HFF-Myc (cell line): Measurements from ENCODE around the gene KIAA1671.

ENCODE experiments used
- DNase-seq: peaks from one replicate; pipeline ENCODE4 v3.0.0-alpha.2; 2011; ENCODE audit warnings: low read depth; ENCODE audit errors: extremely low read depth
- H3K4me3 ChIP-seq: replicated peaks from 2 replicates; pipeline ENCODE4 v1.5.1; 2011; ENCODE audit warnings: low read depth, mild to moderate bottlenecking, control low read depth, low read length
- TF ChIP-seq, protein P1 (sequence below): IDR thresholded peaks from 2 replicates; pipeline ENCODE4 v1.5.1; 2012; ENCODE audit warnings: mild to moderate bottlenecking, low read depth, low read length, control low read depth; ENCODE audit errors: missing control alignments

Gene KIAA1671

GRCh38 chr22:25169278-25170031 is 216.9 kb downstream of the KIAA1671 start:
- TF ChIP-seq, protein P1, sequence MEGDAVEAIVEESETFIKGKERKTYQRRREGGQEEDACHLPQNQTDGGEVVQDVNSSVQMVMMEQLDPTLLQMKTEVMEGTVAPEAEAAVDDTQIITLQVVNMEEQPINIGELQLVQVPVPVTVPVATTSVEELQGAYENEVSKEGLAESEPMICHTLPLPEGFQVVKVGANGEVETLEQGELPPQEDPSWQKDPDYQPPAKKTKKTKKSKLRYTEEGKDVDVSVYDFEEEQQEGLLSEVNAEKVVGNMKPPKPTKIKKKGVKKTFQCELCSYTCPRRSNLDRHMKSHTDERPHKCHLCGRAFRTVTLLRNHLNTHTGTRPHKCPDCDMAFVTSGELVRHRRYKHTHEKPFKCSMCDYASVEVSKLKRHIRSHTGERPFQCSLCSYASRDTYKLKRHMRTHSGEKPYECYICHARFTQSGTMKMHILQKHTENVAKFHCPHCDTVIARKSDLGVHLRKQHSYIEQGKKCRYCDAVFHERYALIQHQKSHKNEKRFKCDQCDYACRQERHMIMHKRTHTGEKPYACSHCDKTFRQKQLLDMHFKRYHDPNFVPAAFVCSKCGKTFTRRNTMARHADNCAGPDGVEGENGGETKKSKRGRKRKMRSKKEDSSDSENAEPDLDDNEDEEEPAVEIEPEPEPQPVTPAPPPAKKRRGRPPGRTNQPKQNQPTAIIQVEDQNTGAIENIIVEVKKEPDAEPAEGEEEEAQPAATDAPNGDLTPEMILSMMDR = no peak
- DNase-seq = no peak
- no peak overlapping the region for H3K4me3 ChIP-seq

GRCh38 chr22:25170426-25170980 is 218.0 kb downstream of the KIAA1671 start:
- no peak overlapping the region for H3K4me3 ChIP-seq
- TF ChIP-seq, protein P1 = no peak
- DNase-seq = no peak

- no peak overlapping the region for H3K4me3 ChIP-seq
- TF ChIP-seq, protein P1 = no peak
- DNase-seq = no peak
These were observed 219.6 kb downstream of the KIAA1671 start for GRCh38 chr22:25172153-25172552.

DNA sequence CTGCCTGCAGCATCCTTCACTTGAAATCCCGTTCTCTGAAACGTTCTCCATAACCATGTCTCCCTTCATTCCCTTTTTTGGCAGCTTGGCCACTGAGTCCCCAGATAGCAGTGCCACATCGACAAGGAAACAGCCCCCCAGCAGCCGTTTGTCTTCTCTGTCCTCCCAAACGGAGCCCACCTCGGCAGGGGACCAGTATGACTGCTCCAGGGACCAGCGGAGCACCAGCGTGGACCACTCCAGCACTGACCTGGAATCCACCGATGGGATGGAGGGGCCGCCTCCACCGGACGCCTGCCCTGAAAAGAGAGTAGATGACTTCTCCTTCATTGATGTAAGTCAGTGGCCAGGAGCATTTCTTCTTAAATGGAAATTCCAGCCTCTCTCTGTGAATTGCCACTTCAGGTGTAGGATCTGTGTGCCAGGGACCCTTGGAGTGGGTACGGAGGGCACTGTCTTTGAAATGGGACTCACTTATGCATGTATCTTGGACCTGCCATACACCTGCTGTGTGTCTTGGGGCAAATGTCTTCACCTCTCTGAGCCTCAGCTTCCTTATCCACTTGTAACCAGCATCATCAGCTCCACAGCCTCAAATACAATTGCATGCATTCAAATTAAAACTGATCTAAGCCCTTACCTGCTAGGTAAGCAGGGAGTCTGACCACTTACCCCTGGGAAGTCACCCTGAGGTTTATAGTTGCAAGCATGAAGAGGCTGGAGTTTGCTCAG is 221.8 kb downstream of the KIAA1671 start:
- no peak for DNase-seq
- TF ChIP-seq, protein P1 = no peak
- H3K4me3 ChIP-seq = no peak overlapping the region

- H3K4me3 ChIP-seq = no peak overlapping the region
- TF ChIP-seq, protein P1 = no peak
- no peak for DNase-seq
These were observed 222.4 kb downstream of the KIAA1671 start for GRCh38 chr22:25174888-25175411.

- TF ChIP-seq, protein P1 = no peak
- no peak overlapping the region for H3K4me3 ChIP-seq
- no peak for DNase-seq
These were observed 223.7 kb downstream of the KIAA1671 start for GRCh38 chr22:25176175-25176574.
